Measurements from ENCODE around the gene TDRD5.

DNA sequence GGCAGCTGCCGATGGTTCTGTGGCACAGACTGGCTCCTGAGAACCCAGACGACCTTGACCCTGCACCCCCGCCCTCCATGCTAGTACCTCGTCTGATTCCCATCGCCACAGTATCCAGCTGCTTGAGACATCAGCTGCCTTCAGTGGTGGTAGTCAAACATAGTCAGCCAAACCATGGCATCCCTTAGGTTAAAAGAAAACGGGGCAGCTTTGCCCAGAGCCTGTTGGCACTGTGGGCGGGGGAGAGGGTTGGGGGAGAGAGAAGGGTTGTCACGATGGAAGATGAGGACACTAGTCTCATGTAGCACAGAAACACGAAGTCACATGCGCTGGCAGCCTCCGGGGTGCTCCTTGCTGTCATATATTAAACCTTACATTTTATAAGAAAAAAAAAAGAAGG lies 961 bp upstream of the TDRD5 start:
- TF ChIP-seq POLR2AphosphoS5 (IDR thresholded peaks at IDR 0.05) = no peak
- no peak for TF ChIP-seq CTCF (IDR thresholded peaks at IDR 0.05)
